GM10847 (cell line): ENCODE results near the gene L1CAM.

ENCODE experiments used
- POLR2A ChIP-seq: IDR thresholded peaks from 2 replicates; pipeline ENCODE4 v1.6.1; 2011; ENCODE audit not compliant: insufficient read length; ENCODE audit errors: extremely low read depth

L1CAM gene

DNA sequence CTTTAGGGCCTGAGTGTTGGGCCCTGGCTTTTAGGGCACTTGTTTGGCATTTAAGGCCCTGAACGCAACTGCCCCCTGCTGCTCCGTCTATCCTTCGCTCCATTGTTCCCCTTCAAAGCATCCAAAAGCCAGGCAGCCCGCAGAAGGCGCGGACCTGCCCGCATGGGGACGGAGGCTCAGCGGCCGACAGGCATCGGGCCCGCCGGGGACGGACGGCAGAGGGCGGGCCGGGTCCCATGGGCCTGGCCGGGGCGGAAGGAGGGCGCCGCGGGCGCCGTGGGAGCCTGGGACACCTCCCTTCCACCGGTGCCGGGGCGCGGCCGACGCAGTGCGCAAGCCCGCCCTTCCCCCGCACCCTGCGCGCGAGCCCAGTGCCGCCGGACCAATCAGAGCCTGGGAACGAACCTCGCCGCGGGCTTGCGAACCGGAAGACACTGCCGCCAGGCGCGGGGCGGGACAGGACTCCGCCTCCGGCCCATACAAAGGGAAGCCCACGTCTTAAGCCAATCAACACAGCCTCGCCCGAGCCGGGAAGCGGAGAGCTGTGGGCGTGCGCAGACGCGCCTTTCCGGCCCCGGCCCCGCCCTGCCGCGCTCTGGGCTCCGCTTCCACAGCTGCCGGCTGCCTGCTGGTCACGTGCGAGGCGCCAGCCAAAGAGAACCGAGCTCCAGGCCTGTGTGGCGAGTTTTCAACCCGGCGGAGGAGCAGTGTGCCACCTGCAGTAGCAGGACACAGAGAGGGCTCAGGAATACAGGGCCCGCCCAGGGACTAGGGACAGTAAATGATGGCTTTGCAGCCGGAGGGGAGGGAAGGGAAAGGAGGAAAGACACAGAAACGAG is 42.2 kb upstream of the L1CAM start:
- TF ChIP-seq POLR2A: peak; percentile 53

- no peak for TF ChIP-seq POLR2A
Observed at GRCh38 chrX:153927672-153927921, 41.6 kb upstream of the L1CAM start.

GRCh38 chrX:153926858-153927671 is 41.1 kb upstream of the L1CAM start:
- no peak for TF ChIP-seq POLR2A

DNA sequence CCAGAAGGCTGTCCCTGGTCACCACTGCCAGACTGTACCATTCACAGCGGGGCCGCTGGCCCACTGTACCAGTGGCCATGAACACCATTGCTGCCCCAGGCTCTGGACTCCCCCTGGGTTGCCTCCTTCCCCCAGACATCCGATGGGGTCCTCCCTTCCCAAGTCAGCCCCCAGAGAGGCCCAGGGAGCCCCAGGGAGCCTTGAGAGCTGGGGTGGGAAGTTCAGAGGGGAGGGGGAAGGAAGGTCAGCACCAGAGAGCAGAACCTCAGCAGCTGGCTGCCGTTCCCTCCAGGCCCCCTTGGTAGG is 40.5 kb upstream of the L1CAM start:
- TF ChIP-seq POLR2A: no peak

DNA sequence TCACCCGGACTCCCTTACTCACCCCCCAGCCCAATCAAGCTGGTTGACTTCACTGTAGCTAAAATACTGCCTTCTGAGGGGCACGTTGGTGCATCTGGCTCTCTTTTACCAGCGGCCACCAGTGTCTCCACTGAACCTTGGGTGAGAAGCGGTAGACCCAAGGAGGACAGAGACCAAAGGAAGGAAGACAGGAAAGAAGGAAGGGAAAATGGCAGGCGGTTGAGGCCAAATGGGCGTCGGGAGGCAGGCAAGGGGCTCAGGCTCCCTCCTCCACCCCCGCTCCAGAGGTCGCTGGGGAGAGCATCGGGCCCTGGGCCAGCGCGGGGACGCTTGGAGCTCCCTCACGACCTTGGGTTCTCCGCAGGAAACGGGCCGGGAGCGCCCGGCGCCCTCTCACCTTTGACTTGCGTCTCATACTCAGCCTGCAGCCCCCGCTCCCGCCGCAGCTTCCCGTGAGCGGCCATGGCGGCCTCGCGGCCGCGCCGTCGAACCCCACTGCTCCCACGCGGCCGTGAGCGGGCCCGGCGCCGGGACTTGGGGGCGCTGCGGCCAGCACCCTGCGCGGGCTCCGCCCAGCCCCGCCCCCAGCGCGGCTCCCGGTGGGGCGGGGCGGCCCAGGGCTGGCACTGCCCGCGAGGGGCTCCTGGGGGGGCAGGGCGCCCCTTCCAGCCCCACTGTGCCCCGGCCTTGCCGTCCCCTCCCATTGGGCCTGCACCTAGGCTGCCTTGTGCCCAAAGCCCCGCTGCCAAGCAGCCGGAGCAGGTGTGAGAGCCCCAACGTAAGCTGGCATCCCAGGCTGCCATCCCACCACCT is 40.0 kb upstream of the L1CAM start, which contains the start of gene ARHGAP4:
Gene ARHGAP4 (minus strand): TSS at position 526 of the 813 bp plus-strand sequence. CDS start 62 bp downstream, at position 464.
- TF ChIP-seq POLR2A: peak; percentile 37

GRCh38 chrX:153925387-153925738 is 39.4 kb upstream of the L1CAM start:
- peak; percentile 69 for TF ChIP-seq POLR2A

DNA sequence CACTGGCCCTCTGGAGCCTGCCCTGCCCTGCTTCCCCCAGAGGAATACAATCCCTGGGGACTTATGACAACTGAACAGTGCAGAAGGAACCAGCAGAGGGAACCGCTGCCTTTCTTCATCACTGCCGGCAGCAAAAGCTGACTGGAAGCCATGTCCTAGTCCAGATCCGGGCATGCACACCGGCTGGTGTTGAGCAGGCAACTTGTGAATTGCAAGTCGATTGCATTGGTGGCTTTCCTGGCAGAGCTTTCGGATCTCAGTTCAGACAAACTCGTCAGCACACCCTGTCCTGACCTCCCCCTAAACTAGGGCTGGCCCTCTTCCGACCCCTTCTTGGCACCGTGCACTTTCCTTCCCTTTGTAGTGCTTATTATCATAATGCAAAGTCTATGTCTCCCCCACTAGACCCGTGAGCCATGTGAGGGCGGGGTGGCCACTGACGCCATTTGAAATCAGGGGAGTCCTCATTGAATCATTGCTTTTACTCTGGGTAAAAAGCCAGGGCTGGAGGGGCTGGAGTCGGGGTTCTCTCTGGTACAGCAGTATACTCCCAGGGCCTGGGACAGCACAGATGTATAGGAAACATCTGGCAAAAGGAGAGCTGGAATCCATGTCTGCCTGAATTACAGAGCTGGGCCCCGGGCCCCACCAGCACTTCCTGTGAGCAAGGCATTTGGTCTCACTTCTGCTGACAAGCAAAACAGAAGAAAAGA is 38.3 kb upstream of the L1CAM start:
- no peak for TF ChIP-seq POLR2A

DNA sequence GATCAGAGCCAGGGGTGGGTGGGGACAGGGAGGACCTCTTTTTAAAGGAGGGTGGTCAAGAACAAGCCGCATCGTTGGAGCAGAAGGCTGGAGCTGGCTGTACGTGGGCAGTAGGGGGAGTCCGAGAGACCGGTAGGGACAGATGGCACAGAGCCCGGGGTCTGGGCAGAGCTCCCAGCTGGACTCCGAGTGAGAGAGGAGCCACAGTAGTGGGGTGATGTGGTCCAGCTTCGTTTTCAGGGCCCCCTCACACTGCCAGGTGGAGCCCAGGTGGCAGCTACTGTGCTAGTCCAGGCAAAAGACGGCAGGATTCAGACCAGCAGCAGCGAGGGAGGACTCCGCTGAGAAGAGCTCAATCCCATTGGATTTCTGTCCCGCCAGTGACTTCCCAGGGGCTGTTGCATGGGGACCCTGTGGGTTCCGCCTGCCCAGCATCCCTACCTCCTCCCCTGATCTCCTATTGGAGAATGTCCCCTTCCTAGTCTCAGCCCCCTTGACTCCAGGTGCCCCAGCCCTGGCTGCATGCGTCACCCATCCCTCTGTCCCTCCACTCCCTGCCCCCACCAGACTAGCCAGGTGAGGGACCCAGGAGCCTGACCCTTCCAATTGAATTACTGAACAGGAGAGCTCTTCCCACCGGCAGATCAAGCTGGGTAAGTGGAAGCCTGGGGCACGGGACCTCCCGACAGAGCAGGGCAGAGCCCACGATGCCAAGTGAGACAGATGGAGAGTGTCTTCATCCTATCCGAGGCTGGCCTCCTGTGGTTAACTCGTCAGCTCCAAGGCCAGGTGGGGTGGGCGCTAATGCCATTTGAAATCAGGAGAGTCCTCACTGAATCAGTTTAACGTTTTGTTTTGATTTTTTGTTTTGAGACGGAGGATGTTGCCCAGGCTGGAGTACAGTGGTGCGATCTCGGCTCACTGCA is 37.2 kb upstream of the L1CAM start:
- no peak for TF ChIP-seq POLR2A

DNA sequence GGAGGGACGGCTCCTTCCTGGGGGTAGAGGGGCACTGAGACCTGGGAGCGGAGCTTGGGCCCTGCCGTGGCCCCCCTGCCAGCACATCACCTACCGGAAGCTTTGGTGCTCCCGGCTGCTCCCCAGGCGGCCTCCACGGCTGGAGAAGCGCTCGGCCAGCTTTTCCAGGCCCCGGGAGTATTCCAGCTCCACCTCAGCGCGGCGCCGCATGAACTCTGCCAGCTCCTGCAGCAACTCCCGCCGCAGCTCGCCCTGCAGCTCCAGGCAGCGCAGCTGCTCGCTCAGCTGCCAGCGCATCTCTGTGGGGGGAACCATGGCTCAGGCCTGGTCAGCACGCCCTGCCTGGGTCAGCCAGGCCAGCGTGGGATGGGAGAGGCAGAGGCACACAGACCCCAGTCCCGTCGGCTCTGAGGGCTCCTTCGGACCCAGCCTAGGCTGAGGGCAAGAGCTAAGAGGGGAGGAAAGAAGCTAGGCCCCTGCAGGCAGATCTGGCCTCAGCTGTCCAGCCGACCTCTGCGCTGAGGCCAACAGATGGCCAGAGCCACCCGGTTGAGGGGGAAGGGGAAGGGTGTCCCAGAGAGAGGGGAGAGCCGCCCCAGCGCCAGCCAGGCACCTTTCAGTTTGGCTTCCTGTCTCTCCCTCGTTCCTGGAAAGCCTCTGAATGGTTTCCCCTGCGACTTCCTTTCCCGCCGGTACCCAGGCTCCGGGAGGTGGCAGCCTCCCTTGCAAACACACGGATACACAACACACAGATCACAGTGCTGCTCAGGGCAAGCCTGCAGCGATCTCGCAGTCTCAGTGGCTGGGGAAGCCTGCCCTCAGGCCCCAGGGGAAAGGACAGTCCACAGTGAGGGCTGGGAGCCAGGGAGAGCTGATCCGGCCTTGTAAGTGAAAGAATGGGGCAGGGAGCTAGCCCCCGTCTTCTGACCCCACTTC is 35.8 kb upstream of the L1CAM start:
- TF ChIP-seq POLR2A: no peak

- no peak for TF ChIP-seq POLR2A
Observed at GRCh38 chrX:153921070-153921469, 35.1 kb upstream of the L1CAM start.

GRCh38 chrX:153920546-153920945 is 34.6 kb upstream of the L1CAM start:
- TF ChIP-seq POLR2A: no peak

DNA sequence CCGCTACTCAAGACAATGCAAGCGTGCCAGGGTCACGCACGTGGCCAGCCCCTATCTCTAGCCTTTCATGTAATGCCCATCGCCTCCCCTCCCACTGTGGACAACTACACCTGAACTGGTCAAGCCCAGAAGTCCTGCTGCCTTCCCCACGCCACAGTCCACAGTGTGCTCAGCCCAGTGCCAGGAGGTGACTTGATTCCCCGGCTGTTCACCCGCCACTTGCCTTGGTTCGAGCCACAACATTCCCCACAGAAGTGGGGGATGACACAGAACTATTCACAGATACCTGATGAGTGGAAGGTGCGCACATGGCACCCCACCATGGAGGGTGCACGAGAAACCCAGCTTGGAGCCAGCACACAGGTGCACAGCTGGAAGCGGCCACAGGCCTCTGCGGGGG is 33.3 kb upstream of the L1CAM start:
- TF ChIP-seq POLR2A: no peak

DNA sequence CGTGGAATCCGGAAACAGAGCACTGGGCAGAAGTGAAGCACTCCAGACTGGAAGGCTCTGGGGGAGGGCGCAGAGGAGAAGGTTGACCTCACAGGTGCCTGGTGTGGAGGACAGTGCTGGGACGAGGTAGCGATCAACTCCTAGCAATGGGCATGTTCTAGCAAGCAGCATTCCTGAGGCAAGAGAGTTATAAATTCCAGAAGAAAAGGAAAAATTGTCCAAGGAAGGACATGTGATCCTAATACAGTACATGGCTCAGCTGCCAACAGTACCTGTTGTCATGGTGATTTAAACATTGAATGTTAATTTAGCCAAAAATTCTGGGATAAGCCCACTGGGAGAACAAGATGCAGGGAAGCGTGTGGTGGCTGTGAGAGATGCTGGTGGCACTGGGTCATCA is 31.9 kb upstream of the L1CAM start:
- no peak for TF ChIP-seq POLR2A
